ENCODE measurements around the gene PAX5.

The PAX5 gene

DNA sequence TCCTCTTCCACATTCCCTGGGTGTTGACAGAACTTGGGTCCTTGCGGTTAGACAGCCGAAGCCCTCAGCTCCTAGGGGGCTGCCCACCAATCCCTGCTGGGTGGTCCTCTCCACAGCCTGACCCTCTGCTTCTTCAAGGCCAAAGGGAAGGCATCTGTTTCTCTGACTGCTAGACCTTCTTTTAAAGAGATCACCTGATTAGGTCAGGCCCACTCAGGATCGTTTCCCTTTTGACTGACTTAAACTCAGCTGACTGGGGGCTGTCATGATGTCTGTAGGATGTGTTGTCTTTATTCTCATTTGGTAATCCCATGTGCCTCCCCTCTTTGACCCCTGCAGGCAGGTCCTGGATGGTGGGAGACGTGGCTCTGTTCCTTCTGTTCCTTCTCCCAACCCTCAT is 207.5 kb downstream of the PAX5 start:
- H3K9me3 ChIP-seq, result no peaks in the 10 kb centered on the region
- no peak overlapping the region for H3K27ac ChIP-seq
- peaks cover 3% of the 10 kb centered on the region; the same call in 1 of the 2 replicates for H4K20me1 ChIP-seq
- H3K4me2 ChIP-seq, result no peak overlapping the region
- H3K9ac ChIP-seq, result no peak overlapping the region
- no peak for TF ChIP-seq Cebpa-rat (IDR thresholded peaks at IDR 0.05)
- H3K4me1 ChIP-seq, result peaks cover 14% of the 10 kb centered on the region
- no peak overlapping the region for H3K4me3 ChIP-seq
- no peaks in the 10 kb centered on the region for H3K27me3 ChIP-seq
- H3K36me3 ChIP-seq, result no peaks in the 10 kb centered on the region

DNA sequence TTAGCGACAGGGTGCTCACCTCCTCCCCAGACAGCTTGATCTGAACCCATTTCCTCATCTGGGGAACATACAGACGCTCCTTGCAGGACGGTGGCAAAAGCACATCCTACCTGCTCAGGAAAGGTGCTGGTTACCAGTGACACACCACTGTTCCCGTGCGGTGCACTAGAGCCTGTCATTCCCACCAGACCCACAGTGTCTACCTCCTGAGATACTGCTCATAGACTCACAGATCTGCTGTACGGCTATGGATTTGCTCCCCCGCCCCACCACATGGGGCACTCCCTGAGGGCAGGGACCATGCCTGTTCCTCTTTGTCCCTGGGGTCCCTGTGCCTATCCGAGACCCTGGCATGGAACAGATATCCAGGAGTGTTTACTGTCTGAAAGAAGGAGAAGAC is 208.9 kb downstream of the PAX5 start:
- H3K9ac ChIP-seq, result no peak overlapping the region
- H3K4me1 ChIP-seq, result peaks cover 10% of the 10 kb centered on the region
- H3K27ac ChIP-seq, result no peak overlapping the region
- no peaks in the 10 kb centered on the region for H3K27me3 ChIP-seq
- H3K4me3 ChIP-seq, result no peak overlapping the region
- H3K4me2 ChIP-seq, result no peak overlapping the region
- no peaks in the 10 kb centered on the region for H3K36me3 ChIP-seq
- H3K9me3 ChIP-seq, result no peaks in the 10 kb centered on the region
- TF ChIP-seq Cebpa-rat (IDR thresholded peaks at IDR 0.05), result no peak
- H4K20me1 ChIP-seq, result no peaks in the 10 kb centered on the region

DNA sequence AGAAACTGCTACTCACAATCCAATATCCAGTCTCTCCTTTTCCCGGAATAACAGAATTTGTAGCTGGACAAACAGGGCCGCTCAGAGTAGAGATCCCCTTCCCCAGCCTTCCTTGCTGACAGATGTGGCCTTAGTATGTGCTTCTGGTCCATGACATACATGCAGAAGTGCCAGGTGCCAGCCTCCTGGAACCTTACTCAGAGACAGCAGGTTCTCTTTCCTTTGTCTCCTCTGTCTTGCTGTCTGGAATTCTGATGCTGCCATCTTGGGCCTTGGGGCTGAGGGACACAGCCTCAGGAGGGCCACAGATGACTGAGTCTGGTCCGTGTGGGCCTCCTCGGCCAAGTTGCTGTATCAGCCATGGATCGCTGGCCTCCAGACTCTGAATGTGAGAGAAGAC is 210.1 kb downstream of the PAX5 start:
- Histone ChIP-seq H3K36me3 (no peaks in the 10 kb centered on the region), H3K27ac (no peak overlapping the region), H3K9me3 (no peaks in the 10 kb centered on the region), H4K20me1 (no peaks in the 10 kb centered on the region), H3K9ac (no peak overlapping the region), H3K27me3 (no peaks in the 10 kb centered on the region), H3K4me2 (no peak overlapping the region), H3K4me1 (peaks cover 8% of the 10 kb centered on the region), H3K4me3 (no peak overlapping the region)
- no peak for TF ChIP-seq Cebpa-rat (IDR thresholded peaks at IDR 0.05)

DNA sequence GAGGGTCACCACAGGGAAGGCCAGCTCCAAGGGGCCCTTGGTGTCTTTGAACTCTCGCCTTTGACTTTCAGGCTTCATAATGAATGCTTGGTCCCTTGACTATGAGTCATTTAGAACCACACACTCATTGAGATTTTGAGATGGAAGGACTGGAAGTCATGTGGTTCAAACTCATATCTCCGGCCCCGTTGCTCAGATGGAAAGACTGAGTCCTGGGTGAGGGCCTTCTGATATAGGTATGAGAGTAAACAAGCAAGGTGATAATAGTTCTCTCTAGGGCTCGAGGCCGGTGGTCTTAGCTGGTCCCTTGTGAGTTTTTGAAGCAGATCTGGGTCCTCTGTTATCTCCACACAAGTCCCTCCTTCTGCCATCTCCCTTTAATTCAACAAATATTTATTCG is 210.6 kb downstream of the PAX5 start:
- H3K4me3 ChIP-seq, result no peak overlapping the region
- no peaks in the 10 kb centered on the region for H4K20me1 ChIP-seq
- H3K27me3 ChIP-seq, result no peaks in the 10 kb centered on the region
- H3K4me2 ChIP-seq, result no peak overlapping the region
- H3K36me3 ChIP-seq, result no peaks in the 10 kb centered on the region
- peaks cover 3% of the 10 kb centered on the region for H3K4me1 ChIP-seq
- H3K27ac ChIP-seq, result no peak overlapping the region
- no peak for TF ChIP-seq Cebpa-rat (IDR thresholded peaks at IDR 0.05)
- H3K9me3 ChIP-seq, result no peaks in the 10 kb centered on the region
- H3K9ac ChIP-seq, result no peak overlapping the region

DNA sequence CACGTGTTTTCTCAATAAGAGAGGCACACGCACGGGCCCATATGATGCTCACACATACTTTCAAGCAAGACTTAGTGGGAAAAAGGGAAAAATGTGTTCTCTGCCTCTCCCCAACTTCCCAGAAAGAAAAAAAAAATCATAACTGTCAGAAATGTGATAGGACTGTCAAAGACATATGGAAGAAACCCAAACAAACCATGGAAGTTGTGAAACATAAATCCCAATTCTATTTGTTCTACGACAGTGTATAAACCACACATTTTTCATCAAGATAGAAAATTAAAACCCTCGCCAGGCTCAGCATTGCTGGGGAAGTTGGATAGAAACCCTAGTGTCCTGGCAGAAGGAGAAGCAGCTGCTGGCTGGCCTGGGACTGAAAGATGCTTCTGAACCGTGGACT is 211.9 kb downstream of the PAX5 start:
- Histone ChIP-seq H3K4me1 (no peaks in the 10 kb centered on the region), H4K20me1 (no peaks in the 10 kb centered on the region), H3K27ac (no peak overlapping the region), H3K27me3 (no peaks in the 10 kb centered on the region), H3K4me2 (no peak overlapping the region), H3K36me3 (no peaks in the 10 kb centered on the region), H3K9me3 (no peaks in the 10 kb centered on the region), H3K9ac (no peak overlapping the region), H3K4me3 (no peak overlapping the region)
- no peak for TF ChIP-seq Cebpa-rat (IDR thresholded peaks at IDR 0.05)

DNA sequence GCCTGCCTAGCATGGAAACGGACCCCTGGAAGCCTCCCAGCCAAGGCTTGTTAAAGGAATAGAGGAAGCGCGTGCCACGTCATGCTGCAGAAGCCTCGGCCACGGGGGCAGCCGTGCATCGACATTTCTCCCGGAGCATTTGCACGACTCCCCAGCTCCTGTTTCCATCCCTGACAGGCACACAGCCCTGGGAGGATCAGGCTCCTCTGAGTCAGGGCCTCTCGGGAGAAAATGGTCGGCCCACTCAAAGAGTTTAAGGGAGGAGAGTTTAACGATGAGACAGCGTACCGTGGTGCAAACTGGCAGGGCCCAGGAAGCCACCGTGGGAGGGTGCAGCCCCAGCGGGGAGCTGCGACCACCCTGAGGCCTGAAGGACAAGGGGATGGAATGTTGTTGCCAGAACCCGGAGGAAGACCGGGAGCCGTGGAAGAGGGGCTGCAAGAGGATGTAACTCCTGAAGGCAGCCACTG is 213.6 kb downstream of the PAX5 start:
- Histone ChIP-seq H4K20me1 (no peaks in the 10 kb centered on the region), H3K27ac (no peak overlapping the region), H3K36me3 (no peaks in the 10 kb centered on the region), H3K27me3 (no peaks in the 10 kb centered on the region), H3K4me1 (no peaks in the 10 kb centered on the region), H3K9ac (no peak overlapping the region), H3K4me3 (no peak overlapping the region), H3K9me3 (no peaks in the 10 kb centered on the region), H3K4me2 (no peak overlapping the region)
- no peak for TF ChIP-seq Cebpa-rat (IDR thresholded peaks at IDR 0.05)

DNA sequence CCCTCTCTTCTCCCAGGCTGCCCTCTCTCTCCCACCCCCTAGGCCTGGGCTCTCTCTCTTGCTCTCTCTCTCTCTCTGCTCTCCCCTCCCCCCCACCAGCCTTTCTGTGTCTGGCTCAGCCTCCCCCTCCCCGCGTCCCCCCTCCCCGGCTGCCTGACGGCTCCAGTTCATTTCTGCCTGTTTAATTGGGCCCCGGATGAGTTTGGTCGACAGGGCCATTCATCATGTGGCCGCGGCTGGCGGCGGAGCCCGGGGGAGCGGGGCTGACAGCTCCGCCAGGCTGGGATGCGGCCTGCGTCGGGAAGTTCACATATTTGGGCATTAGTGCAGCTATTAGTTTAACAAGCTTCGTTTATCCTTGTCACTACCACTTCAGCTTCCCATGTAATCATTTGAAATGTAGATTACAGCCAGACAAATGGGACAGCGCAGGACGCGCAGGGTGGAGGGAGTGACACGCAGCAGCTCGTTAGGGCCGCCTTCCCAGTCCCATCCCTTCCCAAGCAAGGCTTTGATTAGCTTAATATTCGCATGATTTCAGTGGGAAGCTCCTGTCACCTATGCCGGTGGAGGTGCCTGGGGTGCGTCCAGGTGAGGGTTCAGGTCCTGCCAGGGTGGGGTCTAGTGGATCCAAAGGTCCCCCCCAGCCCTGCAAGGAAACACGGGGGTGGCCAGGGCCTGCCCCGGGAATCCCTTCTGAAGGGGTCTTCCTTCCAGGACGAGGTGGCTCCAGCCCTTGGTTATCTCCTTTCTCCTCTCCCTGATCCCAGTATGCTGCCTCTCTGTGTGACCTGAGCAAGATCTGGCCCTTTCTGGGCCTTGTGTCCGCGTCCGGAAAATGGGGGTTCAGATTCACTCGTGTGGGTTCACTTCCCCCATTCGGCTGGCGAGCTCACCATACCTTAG is 214.8 kb downstream of the PAX5 start:
- no peaks in the 10 kb centered on the region for H3K27me3 ChIP-seq

DNA sequence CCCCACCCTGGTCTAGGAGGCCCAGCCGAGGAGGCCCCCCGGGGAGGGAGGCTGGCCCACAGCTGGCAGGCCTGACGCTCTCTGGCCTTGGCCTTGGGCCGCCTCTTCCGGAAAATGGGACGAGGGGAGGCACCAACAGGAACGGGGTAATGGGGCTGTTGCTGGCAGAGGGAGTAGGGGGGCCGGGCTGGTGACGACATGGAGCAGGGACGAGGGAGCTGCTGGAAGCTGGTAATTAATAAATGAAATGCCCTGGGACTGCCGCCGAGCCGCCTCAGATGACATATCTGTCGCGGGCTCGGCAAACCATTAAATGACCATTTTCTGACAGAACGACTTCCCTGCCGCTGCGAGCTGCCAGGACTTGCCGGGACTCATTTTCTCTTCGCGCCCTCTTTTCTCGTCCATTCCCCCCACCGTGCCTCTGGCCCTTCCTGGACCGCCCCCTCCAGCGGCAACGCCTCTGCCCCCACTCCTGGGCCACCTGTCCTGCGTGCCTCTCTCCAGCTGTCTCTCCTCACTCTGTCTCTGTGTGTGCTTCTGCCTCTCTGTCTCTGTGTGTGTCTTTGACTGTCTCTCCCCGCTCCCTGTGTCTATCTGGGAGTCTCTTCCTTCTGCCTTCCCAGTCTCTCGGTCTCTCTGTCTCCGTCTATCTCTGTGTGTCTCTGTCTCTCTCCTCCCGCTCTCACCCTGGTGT is 215.7 kb downstream of the PAX5 start:
- Histone ChIP-seq H4K20me1 (no peaks in the 10 kb centered on the region), H3K9me3 (no peaks in the 10 kb centered on the region), H3K36me3 (no peaks in the 10 kb centered on the region), H3K27ac (no peak overlapping the region), H3K4me3 (no peak overlapping the region), H3K4me1 (no peaks in the 10 kb centered on the region), H3K9ac (no peak overlapping the region), H3K4me2 (no peak overlapping the region), H3K27me3 (no peaks in the 10 kb centered on the region)
- no peak for TF ChIP-seq Cebpa-rat (IDR thresholded peaks at IDR 0.05)

More for the DNA sequence above, 214.8 kb downstream of the PAX5 start:
- Histone ChIP-seq H3K9me3 (no peaks in the 10 kb centered on the region), H3K4me2 (no peak overlapping the region), H3K36me3 (no peaks in the 10 kb centered on the region), H3K4me3 (no peak overlapping the region), H3K27ac (no peak overlapping the region), H4K20me1 (no peaks in the 10 kb centered on the region), H3K4me1 (no peaks in the 10 kb centered on the region), H3K9ac (no peak overlapping the region)
- no peak for TF ChIP-seq Cebpa-rat (IDR thresholded peaks at IDR 0.05)

DNA sequence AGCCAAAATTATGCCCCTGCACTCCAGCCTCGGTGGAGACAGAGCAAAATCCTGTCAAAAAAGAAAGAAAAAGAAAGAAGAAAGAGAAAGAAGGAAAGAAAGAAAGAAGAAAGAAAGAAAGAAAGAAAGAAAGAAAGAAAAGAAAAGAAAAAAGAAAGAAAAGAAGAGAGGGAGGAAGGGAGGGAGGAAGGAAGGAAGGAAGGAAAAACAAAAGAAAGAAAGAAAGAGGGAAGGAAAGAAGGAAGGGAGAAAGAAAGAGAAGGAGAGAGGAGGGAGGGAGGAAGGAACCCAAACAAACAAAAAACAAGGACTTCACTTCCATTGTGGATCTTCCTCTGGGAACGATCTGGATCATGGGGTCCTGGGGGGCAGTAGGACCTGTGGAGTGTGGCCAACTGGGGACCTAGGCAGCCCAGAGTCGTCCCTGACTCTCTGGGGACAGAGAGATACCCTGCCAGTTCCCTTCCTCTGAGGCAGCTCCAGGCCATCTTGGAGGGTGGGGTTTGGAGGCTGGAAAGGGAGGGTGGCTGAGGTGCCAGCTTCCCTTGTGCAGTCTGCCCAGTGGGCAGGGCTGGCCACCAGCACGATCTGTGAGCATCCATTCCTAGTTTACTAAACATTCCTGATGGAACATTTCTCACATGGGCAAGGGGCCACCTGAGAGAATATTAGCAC is 216.8 kb downstream of the PAX5 start:
- H3K4me1 ChIP-seq, result no peaks in the 10 kb centered on the region
- no peak overlapping the region for H3K9ac ChIP-seq
- H3K27me3 ChIP-seq, result no peaks in the 10 kb centered on the region
- no peak for TF ChIP-seq Cebpa-rat (IDR thresholded peaks at IDR 0.05)
- H3K4me3 ChIP-seq, result no peak overlapping the region
- no peak overlapping the region for H3K27ac ChIP-seq
- no peak overlapping the region for H3K4me2 ChIP-seq
- no peaks in the 10 kb centered on the region for H3K36me3 ChIP-seq
- no peaks in the 10 kb centered on the region for H4K20me1 ChIP-seq
- H3K9me3 ChIP-seq, result no peaks in the 10 kb centered on the region

DNA sequence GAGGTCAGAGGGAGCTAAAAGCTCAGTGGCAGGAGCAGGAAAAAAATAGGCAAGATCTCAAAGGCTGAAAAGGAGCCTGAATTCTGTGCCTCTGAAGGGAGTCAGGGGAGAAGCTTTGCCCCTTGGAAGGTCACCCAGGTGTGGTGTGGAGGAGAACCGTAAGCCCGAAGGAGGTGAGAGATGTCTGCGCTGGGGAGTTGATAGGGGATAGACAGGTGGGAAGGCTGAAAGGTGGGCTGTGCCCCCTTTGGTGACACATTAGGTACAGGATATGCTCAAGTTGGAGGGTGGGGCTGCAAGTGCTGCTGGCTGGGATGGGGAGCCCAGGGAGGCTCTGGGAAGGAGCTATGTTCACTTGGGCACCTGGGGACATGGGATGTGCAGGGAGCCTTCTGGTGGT is 217.7 kb downstream of the PAX5 start:
- H3K4me2 ChIP-seq, result no peak overlapping the region
- no peaks in the 10 kb centered on the region for H3K27me3 ChIP-seq
- no peak for TF ChIP-seq Cebpa-rat (IDR thresholded peaks at IDR 0.05)
- no peak overlapping the region for H3K27ac ChIP-seq
- no peaks in the 10 kb centered on the region for H3K4me1 ChIP-seq
- no peaks in the 10 kb centered on the region for H3K9me3 ChIP-seq
- H3K9ac ChIP-seq, result no peak overlapping the region
- H4K20me1 ChIP-seq, result no peaks in the 10 kb centered on the region
- no peaks in the 10 kb centered on the region for H3K36me3 ChIP-seq
- no peak overlapping the region for H3K4me3 ChIP-seq
